DMS53 treated with DMSO at 0.1 percent for 48 hours (cell line): Measurements from ENCODE around the gene IL1R1.

Experiments
- DNase-seq: peaks from one replicate; lab custom pipeline; 2025; ENCODE audit not compliant: unreplicated experiment; lab: John Stamatoyannopoulos, UW

The IL1R1 gene

DNA sequence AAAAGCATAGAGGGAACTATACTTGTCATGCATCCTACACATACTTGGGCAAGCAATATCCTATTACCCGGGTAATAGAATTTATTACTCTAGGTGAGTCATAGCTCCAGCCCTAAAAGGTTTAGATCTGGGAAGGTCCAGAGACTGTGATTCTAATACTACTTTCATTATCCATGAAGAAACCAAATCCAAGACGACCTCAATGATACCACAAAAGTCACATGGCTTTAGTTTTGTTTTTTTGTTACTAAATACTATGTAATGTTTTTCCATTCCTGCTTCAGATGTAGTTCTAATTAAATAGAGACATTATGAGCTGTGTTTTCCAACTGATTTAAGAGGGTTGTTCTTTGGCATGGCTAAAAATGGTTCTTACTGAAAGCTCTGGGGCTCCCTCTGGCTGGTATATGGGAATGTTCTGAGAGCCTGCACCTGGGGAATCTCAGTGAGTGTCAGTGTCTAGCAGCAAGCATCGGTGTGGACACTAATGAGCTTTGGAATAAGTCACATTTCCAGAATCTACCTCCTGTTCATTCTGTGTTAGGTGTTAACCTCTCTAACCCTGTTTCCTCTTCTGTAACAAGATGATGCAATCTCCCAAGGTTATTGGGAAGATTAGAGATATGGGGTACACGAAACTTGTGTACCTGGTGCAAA, 23.8 kb downstream of the IL1R1 start:
- DNase-seq: peak; percentile 58

DNA sequence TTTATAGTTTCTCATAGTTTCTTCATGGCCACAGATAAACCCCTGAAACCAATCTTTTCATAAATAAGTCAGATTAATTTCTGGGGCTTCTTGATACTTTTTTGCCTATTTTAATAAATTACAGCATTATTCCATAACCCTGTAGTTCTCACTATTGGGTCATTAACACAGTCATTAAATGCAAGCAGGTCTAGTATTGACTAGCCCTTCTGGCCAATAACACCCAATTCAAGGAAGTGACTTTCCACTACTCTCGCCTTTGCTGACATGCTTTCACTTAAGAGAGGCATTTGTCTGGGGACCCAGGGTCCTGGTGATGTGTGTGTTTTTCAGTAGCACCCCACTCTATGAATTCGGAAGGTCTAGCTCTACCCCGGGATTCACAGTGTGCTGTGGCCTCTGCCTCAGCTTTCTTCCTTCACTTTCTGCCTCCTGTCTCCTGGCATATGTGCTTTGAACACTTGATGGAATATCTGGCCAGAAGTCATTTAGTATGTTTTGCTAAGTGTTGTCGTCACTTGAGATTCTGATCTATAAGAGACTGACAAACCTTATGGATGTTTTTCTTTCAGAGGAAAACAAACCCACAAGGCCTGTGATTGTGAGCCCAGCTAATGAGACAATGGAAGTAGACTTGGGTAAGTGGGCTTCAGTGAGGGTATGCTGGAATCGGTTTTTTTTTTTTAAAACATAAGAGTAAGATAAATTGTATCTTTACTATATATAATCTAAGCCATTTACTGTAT, 25.7 kb downstream of the IL1R1 start:
- DNase-seq: no peak

DNA sequence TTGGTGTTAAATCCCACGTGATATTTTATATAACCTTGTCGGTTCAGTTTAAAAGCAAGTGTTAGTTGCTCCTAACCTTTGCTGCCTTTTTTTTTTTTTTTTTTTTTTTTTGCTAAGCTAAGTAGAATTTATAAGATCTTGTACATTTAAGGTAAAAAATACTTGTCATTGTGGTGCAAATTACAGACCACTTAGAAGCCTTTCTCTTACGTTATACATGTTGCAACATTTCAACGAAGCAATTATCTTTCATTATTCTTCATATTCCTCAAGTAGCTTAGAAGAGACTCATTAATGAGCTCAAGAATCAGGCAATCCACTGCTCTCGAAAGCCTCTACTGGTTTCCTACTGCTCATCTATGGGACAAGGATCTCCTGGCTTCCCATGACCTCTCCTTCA, 29.4 kb downstream of the IL1R1 start:
- DNase-seq: no peak

DNA sequence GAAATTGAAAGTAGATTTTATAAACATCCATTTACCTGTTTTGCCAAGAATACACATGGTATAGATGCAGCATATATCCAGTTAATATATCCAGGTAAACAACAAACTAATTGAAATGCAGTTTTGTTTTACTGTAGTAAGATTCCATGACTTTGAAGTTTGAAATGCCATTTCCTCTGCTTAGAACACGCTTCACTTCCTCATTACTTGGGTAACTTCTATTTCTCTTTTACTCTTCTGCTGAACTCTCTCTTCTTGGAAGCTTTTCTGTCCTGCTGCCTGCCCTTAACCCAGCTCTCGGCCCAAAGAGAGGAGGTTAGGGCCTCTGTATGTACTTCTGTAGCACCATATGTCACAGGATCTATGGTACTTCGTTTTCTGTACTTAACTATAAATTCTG, 30.2 kb downstream of the IL1R1 start:
- no peak for DNase-seq

DNA sequence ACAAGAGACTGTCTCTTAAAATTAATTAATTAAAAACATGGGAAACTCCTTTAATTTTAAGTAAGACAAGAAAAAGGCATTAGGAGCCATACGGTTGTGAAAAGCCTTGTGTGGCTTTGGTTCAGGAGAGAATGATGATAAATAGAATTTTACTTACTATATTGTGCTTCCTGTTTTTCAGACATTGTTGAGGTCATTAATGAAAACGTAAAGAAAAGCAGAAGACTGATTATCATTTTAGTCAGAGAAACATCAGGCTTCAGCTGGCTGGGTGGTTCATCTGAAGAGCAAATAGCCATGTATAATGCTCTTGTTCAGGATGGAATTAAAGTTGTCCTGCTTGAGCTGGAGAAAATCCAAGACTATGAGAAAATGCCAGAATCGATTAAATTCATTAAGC, 33.6 kb downstream of the IL1R1 start:
- DNase-seq: no peak

DNA sequence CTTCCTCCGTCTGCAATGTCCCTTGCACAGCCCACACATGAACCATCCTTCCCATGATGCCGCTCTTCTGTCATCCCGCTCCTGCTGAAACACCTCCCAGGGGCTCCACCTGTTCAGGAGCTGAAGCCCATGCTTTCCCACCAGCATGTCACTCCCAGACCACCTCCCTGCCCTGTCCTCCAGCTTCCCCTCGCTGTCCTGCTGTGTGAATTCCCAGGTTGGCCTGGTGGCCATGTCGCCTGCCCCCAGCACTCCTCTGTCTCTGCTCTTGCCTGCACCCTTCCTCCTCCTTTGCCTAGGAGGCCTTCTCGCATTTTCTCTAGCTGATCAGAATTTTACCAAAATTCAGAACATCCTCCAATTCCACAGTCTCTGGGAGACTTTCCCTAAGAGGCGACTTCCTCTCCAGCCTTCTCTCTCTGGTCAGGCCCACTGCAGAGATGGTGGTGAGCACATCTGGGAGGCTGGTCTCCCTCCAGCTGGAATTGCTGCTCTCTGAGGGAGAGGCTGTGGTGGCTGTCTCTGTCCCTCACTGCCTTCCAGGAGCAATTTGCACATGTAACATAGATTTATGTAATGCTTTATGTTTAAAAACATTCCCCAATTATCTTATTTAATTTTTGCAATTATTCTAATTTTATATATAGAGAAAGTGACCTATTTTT, 35.4 kb downstream of the IL1R1 start:
- DNase-seq: no peak

DNA sequence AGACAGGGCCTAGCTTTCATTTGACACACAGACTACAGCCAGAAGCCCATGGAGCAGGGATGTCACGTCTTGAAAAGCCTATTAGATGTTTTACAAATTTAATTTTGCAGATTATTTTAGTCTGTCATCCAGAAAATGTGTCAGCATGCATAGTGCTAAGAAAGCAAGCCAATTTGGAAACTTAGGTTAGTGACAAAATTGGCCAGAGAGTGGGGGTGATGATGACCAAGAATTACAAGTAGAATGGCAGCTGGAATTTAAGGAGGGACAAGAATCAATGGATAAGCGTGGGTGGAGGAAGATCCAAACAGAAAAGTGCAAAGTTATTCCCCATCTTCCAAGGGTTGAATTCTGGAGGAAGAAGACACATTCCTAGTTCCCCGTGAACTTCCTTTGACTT, 36.5 kb downstream of the IL1R1 start:
- DNase-seq: no peak

DNA sequence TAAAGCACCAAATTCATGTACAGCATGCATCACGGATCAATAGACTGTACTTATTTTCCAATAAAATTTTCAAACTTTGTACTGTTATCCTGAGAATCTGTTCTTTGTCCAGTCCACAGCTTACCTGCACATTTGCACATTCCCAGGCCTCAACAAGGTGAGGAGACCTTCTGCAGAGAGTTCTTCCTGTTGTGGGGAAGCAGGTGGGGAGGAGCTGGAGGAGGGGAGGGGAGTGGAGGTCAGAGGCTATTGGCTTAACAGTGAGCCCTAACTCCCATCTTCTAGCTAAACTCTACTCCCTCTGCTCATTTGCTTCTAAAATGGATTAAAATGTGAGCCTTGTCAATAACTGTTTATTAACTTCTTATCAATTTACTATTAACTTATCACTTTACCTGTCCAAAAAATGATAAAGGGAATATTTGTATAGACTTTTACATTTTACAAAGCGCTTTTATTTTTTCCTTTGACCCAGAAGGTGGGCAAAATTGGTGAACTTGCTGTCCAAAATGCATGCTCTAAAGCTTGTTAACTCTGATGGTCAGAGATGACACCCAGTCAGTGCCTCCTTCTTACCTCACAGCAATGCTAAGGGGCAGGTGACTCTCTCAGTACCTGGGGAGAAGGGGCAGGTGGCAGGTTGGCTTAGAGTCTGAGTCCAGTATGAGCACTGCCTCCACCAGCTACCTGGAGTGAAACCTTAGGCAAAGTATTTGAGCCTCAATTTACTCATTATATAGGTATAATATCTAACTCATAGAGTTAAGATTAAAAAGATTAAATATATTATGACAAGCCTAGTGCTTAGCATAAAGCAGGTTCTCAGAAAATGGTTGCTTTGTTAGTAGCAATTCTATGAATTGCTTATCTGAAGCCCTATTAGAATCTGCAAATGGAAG, 37.5 kb downstream of the IL1R1 start:
- DNase-seq: no peak

DNA sequence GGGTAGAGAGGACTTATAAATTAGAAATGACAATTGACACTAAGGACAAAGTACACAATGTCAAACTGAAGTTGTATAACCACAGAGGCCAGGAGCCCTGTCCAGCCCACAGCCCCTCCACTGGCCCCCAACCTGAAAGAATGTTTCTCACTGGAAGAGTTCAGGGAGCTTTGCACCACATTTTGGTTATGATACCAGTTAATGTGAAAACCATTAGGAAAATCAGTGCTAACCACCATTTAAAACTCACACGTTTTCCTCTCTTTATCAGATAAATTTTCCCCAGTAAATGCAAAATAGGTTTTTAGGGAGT, 38.1 kb downstream of the IL1R1 start:
- no peak for DNase-seq

DNA sequence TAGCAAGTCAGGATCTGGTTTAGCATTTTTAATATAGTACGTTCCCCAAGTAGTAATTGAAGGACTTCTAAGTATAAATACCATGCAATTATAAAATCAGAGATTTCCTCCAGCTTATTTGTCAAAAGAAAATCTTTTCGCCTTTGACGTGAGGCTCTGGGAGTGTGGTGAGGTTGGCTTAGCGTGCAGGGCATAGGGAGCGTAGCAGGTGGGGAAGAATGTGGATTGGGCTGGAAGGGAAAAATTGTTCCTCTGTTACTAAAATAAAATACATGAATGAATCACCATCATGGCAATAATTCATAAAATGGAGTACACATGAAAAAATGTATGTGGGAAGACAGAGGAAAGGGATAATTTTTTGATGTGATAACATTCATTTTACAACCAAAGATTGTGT, 38.8 kb downstream of the IL1R1 start:
- DNase-seq: no peak

DNA sequence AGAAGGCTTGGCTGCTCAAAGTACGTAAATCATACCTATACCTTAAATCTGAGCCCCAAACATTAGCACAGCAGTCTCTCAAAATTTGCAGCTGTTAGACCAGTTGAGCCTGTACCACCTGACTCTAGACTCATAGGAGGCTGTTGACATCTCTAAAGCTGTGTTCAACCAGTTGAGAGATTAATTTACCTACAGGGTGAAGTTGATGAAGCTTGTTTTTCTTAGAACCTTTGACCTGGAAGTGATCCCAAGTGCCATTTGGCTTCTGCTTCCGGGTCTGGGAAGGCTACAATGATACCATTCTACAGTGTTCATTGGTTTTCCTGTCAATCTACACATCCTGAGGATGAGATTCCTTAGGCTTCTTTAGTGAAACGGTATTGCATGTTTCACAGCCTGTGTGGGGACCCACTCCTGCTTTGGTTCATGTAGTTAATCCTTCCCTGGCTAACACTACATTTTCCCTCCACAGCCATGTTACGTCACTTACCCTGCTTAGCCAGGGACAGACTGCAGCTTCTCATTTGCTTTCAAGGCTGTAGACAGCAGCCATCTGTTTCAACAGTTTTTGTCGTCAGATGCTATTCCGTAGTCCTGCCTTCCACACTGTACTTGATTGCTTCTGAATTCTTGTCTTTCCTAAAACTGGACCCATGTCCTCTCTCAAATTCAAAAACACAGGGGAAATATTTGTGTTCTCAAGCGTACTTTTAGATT, 39.5 kb downstream of the IL1R1 start:
- no peak for DNase-seq

DNA sequence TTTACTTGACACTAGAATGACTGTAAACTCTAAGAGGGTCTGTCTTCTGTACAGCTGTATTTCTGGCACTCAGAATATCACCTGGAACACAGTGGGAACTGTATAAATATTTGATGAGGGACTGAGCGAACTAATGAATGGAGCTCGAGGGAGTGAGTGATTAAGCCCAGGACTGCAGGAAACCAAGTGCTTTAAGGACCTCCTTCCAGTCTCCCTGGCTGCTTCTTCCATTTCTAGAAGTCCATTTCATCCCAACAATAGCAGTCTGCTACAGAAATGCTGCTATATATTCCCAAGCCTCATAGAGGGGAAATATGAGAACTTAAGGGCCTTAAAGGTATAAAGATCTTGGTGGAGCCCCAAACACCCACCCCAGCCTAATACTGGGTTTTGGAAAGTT, 41.5 kb downstream of the IL1R1 start:
- DNase-seq: no peak

DNA sequence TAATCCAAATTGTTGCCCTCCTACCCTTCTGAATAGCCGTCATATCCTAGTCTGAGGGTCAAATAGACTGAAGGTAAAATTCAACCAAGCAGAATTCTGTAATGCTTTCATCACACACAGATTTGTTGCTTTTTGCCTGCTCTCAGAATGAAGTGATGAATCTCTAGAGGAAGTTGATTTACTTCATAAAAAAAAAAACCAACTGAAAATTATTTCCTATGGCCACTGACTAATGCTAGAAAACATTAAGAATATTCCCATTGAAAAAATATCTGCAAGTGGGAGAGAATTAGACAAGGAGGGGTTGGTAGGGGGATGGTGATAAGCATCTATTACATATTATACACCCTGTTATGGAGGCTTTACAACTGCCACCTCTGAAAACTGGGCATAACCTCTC, 42.0 kb downstream of the IL1R1 start:
- no peak for DNase-seq

DNA sequence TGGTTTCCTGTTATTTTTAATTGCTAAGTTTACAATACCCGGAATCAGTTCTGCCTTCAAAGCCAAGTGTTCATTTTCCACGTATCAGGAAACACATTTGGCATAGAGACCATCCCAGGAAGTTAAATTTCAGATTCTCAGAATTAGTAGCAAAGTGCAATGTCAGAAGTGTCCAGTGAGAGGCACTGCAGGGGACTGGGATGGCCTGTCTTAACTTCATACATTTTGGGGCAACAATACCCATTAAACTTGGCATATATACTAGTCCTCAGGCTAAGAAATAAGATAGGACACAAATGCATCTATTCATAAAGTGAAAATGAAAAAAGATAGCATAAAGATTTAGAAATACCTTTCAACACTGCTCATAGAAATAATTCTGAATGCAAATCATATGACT, 42.8 kb downstream of the IL1R1 start:
- no peak for DNase-seq

DNA sequence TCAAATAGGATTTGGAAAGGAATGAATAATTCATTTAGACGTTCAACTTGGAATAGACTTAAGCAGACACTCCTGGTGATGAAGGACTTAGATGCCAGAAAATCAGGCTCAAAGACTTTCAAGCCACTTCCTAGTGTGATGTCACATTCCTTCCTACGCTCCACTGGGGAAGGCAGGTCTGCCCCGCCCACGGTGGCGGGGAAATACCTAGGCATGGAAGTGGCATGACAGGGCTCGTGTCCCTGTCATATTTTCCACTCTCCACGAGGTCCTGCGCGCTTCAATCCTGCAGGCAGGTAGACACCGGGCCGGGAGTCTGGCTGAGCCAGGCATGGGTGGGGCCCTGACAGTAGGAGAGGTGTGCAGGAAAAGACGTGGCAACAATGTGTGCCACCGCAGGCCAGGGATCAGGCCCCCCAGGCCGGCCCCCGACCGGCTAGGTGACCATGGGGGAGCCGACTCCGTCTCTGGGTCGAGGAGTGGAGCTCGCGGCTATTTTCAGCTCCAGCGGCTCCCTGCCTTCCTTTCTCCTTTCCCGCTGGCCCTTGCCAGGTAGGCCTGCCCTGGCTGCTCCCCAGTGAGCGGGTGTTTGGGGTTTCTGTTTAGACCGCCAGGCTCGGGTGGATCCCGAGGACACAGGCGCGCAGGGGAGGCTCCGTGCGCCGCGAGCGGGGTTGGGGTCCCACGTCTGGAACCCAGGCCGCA, 44.4 kb downstream of the IL1R1 start, which contains the start of gene IL1RL2:
IL1RL2 (plus strand) TSS at position 233 of the 705 bp plus-strand sequence. CDS start 845 bp downstream, outside the sequence.
- no peak for DNase-seq

DNA sequence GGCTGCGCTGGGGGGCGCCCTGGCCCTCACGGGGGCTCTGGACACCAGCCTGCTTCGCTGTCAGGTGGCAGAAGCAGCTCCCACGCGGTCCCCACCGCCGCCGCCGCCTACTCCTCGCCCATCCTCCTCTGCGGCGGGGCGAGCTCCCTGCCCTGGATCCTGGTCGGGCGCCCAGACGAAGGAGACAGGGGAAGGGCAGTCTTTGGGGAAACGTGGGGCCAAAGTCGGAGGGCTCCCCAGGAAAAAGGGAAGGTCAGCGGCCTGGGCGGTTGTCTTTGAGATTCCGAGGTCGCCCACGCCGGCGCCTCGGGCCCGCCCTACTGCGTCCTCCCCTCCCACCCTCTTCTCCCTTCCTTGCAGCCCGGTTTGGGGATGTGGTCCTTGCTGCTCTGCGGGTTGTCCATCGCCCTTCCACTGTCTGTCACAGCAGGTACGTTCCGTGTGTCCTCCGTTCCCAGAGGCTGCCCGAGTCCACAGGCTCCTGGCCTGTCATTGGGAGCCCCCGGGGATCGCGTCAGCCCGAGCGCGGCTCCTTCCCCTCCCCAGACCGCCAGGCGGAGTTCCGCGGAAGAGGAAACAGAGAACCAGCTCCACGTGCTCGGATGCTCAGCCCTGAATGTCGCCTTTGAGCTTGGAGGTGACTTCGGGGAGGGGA, 45.1 kb downstream of the IL1R1 start:
- no peak for DNase-seq

DNA sequence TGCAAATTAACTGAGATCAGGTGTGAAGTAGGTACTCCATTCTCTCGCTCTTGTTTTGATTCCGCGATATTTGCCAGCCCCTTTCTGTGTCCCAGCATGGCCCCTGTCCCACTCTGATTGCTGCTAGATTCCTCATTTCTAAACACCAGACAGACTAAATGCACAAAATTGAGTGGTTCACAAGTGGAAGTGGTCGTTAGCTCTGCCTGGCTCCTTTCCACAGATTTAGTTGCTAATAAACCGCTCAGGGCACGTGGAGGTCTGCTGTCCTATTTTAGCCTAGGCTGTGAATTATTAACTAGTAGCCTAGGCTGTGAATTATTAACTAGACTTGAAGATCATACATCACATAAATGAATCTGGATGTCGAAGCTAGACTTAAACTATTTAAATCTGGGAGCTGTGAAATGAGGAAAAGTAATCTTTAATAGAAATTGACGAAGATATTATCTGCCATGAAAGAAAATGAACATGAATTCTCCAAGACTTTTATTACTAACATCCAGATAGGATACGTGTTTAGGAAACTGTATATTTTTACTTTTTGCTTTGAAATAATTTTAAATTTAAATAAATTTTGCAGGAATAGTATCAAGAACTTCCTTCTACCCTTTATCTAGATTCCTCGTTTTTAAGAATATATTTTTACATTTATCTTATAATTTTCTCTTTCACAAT, 48.0 kb downstream of the IL1R1 start:
- peak; percentile 88 for DNase-seq

DNA sequence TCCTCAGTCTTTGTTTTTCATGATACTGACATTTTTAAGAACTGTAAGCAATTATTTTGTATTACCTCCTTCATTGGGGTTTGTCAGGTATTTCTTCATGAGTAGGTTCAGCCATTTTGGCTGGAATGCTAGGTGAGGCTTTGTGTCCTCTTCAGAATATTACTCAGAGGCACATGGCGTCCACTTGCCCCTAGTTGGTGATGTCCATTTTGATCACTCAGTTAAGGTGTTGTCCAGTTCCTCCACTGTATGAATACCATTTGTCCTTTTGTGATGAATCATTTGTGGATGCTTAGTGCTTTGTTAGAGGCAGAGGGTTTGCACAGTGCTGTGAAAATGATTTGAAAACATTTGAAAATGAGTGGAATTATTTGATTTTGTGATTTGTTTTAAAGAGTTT, 49.0 kb downstream of the IL1R1 start:
- no peak for DNase-seq

DNA sequence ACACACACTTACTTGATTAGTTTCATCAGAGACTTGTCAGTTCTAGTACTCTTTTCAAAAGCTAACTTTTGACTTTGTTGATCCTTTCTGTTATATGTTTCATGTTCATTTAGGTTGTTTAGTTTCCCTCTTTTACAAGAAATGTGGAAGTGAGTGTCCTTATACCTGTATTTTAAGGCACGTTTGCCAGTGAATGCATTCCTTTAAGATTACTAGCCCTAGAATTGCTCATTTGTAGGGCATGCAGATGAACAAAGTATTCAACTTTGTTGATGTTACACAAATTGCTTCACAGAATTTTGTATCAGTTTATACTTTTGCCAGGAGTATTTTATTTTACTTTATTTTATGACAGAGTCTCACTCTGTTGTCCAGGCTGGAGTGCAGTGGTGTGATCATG, 50.5 kb downstream of the IL1R1 start:
- DNase-seq: no peak
